ENCODE results near the gene P2RX5. TPM values are rescaled to one million over a fixed set of nuclear protein-coding genes. Genes with fewer than 3 reads are reported as not detected.

The P2RX5 gene
- total and polyA plus RNA-seq, 2 experiments from 2014 or later: 7.5 to 13.6 TPM

- Histone ChIP-seq H4K20me1 (replicated peaks; ENCODE audit: insufficient read depth) (peaks cover 10% of the 10 kb centered on the region; the same call in 1 of the 2 replicates), H3K36me3 (ENCODE audit: insufficient read depth) (0 out of 2 replicates have a peak, but pooled peaks cover 9% of the 10 kb centered on the region), H3K27ac (ENCODE audit: low read depth) (no peak overlapping the region), H3K4me2 (no peak overlapping the region), H3K79me2 (replicated peaks; ENCODE audit: insufficient read depth) (peaks cover 21% of the 10 kb centered on the region), H3K4me3 (no peak overlapping the region), H3F3A (replicated peaks; ENCODE audit: low read depth) (no peaks in the 10 kb centered on the region), H3K27me3 (ENCODE audit: insufficient read depth) (no peaks in the 10 kb centered on the region), H2AFZ (no peak overlapping the region), H3K4me1 (ENCODE audit: insufficient read depth) (no peaks in the 10 kb centered on the region), H3K9me2 (ENCODE audit: insufficient read depth) (no peaks in the 10 kb centered on the region)
- ATAC-seq (no peak), DNase-seq (ENCODE audit: low spot score) (no peak)
- H3K4me1 Mint-ChIP-seq: no peaks in the 10 kb centered on the region
- H3K9me3 Mint-ChIP-seq: no peaks in the 10 kb centered on the region
- H3K27ac Mint-ChIP-seq: no peak overlapping the region
- no peak overlapping the region for H3K4me3 Mint-ChIP-seq
- TF ChIP-seq CTCF (conservative IDR thresholded peaks at IDR 0.05; ENCODE audit: low read depth in 2 of 2) (no peak), CREB1 (CRISPR knock-in tag; IDR thresholded peaks at IDR 0.05; ENCODE audit: low read depth) (no peak), ZNF462 (CRISPR knock-in tag; IDR thresholded peaks at IDR 0.05) (no peak), JUNB (IDR thresholded peaks at IDR 0.05; ENCODE audit: unreplicated experiment) (no peak), NANOG (IDR thresholded peaks at IDR 0.05; ENCODE audit: borderline replicate concordance) (no peak), EZH2phosphoT487 (IDR thresholded peaks at IDR 0.05; ENCODE audit: unreplicated experiment) (no peak), ZNF331 (CRISPR knock-in tag; IDR thresholded peaks at IDR 0.05; ENCODE audit: low read depth) (no peak), ZNF114 (CRISPR knock-in tag; IDR thresholded peaks at IDR 0.05) (no peak), ETS1 (IDR thresholded peaks at IDR 0.05) (no peak), POLR2AphosphoS5 (IDR thresholded peaks at IDR 0.05; ENCODE audit: low read depth) (no peak), EZH2 (IDR thresholded peaks at IDR 0.05; ENCODE audit: low read depth, unreplicated experiment) (no peak)
- H3K27me3 Mint-ChIP-seq (ENCODE audit: insufficient read depth, low read depth, poor library complexity): peaks cover 1% of the 10 kb centered on the region
- H3K36me3 Mint-ChIP-seq (ENCODE audit: low read depth): peaks cover 65% of the 10 kb centered on the region
Measured at GRCh38 chr17:3627769-3628167, 68.2 kb downstream of the P2RX5 start.

Data from GM23338 (cell line).